Thoracic aorta (tissue), 2 donors: ENCODE measurements around the gene NIPBL. TPM values are rescaled to one million over a fixed set of nuclear protein-coding genes. Genes with fewer than 3 reads are reported as not detected.

Experiments
- ATAC-seq: fragments of 150-250 bp; one replicate; pipeline ENCODE4 v1.8.0; 2017; ENCODE audit warnings: low read depth; ENCODE audit not compliant: insufficient number of reproducible peaks, low FRiP score
- DNase-seq: peaks from one replicate; pipeline ENCODE4 v3.0.0-alpha.2; 2020; ENCODE audit warnings: low spot score
- H3K27ac ChIP-seq, 2 donors: fragments of 200-600 bp; sonication (generic); 1 replicate in 1 of 2; 2 replicates in 1 of 2; pipeline ENCODE4 v1.5.1; 2016; ENCODE audit warnings: mild to moderate bottlenecking in 2 of 2, moderate library complexity in 2 of 2
- H3K27me3 ChIP-seq: fragments of 200-600 bp; sonication (generic); replicated peaks from 2 replicates; pipeline ENCODE4 v1.6.0; 2016; ENCODE audit warnings: mild to moderate bottlenecking; ENCODE audit not compliant: insufficient read depth
- H3K36me3 ChIP-seq: fragments of 200-600 bp; sonication (generic); one replicate; pipeline ENCODE4 v1.5.1; 2016
- H3K4me1 ChIP-seq, 2 donors: fragments of 200-600 bp; sonication (generic); 1 replicate in 1 of 2; 2 replicates in 1 of 2; pipeline versions ENCODE4 v1.5.1 to v1.6.0; 2016; ENCODE audit warnings: low read depth in 2 of 2, mild to moderate bottlenecking in 1 of 2; ENCODE audit not compliant: control insufficient read depth in 1 of 2
- H3K4me3 ChIP-seq: fragments of 200-600 bp; sonication (generic); 2 replicates; pipeline ENCODE4 v1.5.1; 2016; ENCODE audit warnings: mild to moderate bottlenecking
- H3K9me3 ChIP-seq: fragments of 200-600 bp; sonication (generic); 2 replicates; pipeline ENCODE4 v1.5.1; 2016
- total RNA-seq, 2 donors: library from RNA; depleted of rRNA; stranded (reverse); fragments of >200 nt; gene quantifications; one replicate each; pipeline versions ENCODE4 v1.1.0 to v1.2.3, GENCODE V29; 2016
- TF ChIP-seq, protein P1 (sequence below): fragments of 200-600 bp; sonication (generic); IDR thresholded peaks from one replicate; pipeline ENCODE4 v1.5.1; 2019; ENCODE audit warnings: antibody characterized with exemption

The NIPBL gene
- total RNA-seq, 2 donors from 2014 or later = 38.6 to 50.8 TPM

DNA sequence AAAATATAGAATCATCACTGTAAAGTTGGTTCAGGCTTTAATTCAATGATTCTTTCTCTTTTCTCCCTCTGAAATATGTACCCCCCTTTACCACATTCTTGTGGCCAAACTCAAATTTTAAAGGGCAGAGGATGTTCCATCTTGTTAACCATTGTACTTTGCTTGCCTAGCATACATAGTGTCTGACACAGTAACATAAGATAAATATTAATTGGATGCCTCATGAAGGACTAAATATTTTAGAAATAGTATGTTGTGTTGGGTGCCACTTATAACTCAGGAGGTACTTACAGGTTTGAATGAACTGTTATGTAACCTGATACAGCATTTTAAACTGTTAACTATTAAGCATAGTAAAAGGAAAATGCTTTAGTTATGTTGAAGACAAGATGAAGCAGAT is 71.5 kb downstream of the NIPBL start:
- no peak for ATAC-seq
- no peaks in the 10 kb centered on the region for H3K9me3 ChIP-seq
- no peaks in the 10 kb centered on the region for H3K36me3 ChIP-seq
- no peak for DNase-seq
- no peaks in the 10 kb centered on the region for H3K27me3 ChIP-seq
- H3K27ac ChIP-seq = no peak overlapping the region
- no peak overlapping the region for H3K4me3 ChIP-seq
- TF ChIP-seq, protein P1, sequence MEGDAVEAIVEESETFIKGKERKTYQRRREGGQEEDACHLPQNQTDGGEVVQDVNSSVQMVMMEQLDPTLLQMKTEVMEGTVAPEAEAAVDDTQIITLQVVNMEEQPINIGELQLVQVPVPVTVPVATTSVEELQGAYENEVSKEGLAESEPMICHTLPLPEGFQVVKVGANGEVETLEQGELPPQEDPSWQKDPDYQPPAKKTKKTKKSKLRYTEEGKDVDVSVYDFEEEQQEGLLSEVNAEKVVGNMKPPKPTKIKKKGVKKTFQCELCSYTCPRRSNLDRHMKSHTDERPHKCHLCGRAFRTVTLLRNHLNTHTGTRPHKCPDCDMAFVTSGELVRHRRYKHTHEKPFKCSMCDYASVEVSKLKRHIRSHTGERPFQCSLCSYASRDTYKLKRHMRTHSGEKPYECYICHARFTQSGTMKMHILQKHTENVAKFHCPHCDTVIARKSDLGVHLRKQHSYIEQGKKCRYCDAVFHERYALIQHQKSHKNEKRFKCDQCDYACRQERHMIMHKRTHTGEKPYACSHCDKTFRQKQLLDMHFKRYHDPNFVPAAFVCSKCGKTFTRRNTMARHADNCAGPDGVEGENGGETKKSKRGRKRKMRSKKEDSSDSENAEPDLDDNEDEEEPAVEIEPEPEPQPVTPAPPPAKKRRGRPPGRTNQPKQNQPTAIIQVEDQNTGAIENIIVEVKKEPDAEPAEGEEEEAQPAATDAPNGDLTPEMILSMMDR = no peak
- H3K4me1 ChIP-seq = peaks cover 32 to 43% of the 10 kb centered on the region in 2 donors

DNA sequence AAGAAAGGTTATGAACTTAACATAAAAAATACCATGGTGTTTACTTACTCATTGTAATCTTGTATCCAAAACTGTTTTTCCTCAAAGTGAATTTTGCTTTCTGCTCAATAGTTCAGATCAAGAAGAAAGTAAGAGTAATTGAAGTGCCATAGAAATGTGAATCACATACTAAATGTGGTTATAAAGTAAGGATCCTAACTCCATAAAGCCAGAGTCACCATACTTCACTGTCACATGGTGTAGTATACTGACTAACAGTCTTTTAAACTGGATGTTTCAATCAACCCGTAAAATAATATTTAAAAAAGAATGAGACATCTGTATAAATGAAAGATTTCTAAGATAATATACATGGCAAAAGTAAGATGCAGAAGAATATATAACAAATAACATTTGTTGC is 72.1 kb downstream of the NIPBL start:
- ATAC-seq (no peak), DNase-seq (no peak)

DNA sequence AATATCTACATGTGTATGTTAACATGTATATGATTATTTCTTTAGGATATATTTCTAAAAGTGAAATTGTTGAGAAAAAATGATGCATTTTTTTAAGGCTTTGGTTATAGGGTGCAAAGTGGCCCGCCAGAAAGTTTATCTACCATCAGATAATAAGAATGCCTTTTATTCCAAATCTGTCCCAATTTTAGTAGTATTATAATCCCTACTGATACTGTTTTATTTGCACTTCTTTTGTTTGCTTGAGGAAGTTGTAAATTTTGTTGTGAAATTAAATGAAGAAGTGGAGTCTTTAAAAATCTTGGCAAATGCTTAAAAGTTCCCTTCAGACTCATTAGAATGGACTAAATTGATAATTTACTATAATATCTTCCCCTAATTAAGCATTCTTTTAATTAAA is 73.0 kb downstream of the NIPBL start:
- Histone ChIP-seq H3K27me3 (no peaks in the 10 kb centered on the region), H3K4me1 (peaks cover 32 to 55% of the 10 kb centered on the region in 2 donors), H3K9me3 (no peaks in the 10 kb centered on the region), H3K36me3 (no peaks in the 10 kb centered on the region), H3K27ac (no peak overlapping the region), H3K4me3 (no peak overlapping the region)
- TF ChIP-seq, protein P1 = no peak
- ATAC-seq (no peak), DNase-seq (no peak)

More for the DNA sequence above, 72.1 kb downstream of the NIPBL start:
- Histone ChIP-seq H3K4me3 (no peak overlapping the region), H3K27ac (no peak overlapping the region), H3K36me3 (no peaks in the 10 kb centered on the region), H3K4me1 (peaks cover 32 to 49% of the 10 kb centered on the region in 2 donors), H3K9me3 (no peaks in the 10 kb centered on the region), H3K27me3 (no peaks in the 10 kb centered on the region)
- TF ChIP-seq, protein P1 = no peak

DNA sequence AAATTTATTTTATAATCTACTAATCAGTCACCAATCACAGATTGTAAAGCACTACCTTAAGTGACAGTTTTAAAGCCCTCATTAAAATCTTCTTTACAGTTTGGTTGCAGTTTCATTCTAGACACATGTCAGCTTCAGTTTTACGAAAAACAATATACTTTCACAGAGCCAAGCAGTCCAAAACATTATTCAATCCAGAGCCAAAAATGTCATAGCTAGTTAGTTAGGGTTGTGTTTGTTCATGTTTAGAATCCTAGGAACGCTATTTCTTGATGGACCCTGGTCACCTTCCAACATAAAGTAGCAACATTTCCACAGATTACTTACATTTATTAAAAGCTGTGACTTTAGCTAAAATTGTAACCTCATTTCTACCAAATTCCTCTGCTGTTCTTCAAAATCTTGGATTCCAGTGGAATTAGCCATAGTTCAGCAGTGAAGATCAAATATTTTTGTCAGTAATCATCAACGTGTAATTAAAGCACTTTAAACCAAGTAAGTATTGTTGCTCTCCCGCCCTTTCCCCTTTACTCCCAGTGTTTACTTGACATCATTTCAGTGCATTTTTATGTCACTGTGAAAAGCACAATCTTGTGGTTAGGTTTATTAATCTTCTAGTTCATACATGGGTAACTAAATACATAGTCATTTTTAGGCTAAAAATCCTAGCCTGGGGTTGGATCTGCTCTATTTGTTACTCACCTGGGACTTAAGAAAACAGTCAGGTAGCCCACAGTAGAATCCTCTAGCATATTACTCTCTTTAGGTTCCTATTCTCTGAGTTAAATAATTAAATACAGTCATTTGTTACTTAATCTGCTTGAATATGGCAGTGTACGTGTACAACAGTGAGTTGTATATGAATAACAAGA is 74.3 kb downstream of the NIPBL start:
- H3K4me3 ChIP-seq = no peak overlapping the region
- ATAC-seq = no peak
- DNase-seq = no peak

DNA sequence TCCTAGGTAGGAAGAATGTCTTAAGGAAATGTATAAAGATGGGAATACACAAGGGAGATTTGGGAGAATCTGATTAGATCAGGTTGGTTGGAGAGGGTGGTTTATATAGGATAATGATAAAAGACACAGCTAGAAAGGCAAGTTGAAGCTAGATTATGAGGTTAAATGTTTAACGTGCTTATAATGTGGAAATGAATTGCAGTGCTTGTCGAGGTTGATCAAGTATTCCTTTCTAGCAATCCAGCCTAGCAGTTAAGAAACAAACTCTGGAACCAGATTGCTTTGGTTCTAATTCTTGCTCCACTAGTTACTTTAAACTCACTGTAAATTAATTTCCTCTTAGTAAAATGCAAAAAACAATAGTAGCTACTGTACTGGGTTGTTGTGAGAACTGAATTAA is 76.5 kb downstream of the NIPBL start:
- Histone ChIP-seq H3K27ac (no peak overlapping the region), H3K27me3 (no peaks in the 10 kb centered on the region), H3K36me3 (no peaks in the 10 kb centered on the region), H3K4me3 (no peak overlapping the region), H3K4me1 (peaks cover 32 to 36% of the 10 kb centered on the region in 2 donors), H3K9me3 (no peaks in the 10 kb centered on the region)
- ATAC-seq = no peak
- TF ChIP-seq, protein P1 = no peak
- no peak for DNase-seq

More for the DNA sequence above, 74.3 kb downstream of the NIPBL start:
- Histone ChIP-seq H3K36me3 (no peaks in the 10 kb centered on the region), H3K9me3 (no peaks in the 10 kb centered on the region), H3K4me1 (peaks cover 32 to 47% of the 10 kb centered on the region in 2 donors), H3K27me3 (no peaks in the 10 kb centered on the region), H3K27ac (no peak overlapping the region)
- TF ChIP-seq, protein P1 = no peak
